Testis (tissue), 2 donors: Measurements from ENCODE around the gene KIF6.

Experiments used
- POLR2A ChIP-seq: fragments of 450-650 bp; IDR thresholded peaks from one replicate; pipeline ENCODE4 v1.6.1; 2017; ENCODE audit warnings: antibody characterized with exemption, mild to moderate bottlenecking, moderate library complexity
- TF ChIP-seq, protein P1 (sequence below), 3 experiments: fragments of 450-650 bp in 2 of 3; fragments of 200-600 bp in 1 of 3; sonication (generic) in 1 of 3; IDR thresholded peaks; one replicate each; pipeline ENCODE4 v1.5.1; 2016 to 2019; ENCODE audit warnings: antibody characterized with exemption in 3 of 3, mild to moderate bottlenecking in 2 of 3, moderate library complexity in 1 of 3

DNA sequence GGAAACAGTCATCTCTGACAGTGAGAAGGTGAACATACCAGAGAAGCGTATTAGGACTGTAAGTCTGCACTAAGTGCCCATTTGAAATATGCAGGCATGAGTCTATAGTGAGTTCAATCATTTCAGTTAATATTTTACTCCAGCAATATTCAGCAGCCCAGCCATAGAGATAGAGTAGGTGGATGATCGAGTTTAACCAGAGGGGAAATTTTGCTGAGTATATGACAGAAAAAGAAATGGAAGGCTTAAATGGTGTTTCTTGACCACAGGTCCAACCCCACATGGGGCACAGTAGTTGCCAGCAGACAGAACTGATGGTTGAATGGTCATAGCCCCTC lies 39.8 kb downstream of the KIF6 start:
- TF ChIP-seq, protein P1, sequence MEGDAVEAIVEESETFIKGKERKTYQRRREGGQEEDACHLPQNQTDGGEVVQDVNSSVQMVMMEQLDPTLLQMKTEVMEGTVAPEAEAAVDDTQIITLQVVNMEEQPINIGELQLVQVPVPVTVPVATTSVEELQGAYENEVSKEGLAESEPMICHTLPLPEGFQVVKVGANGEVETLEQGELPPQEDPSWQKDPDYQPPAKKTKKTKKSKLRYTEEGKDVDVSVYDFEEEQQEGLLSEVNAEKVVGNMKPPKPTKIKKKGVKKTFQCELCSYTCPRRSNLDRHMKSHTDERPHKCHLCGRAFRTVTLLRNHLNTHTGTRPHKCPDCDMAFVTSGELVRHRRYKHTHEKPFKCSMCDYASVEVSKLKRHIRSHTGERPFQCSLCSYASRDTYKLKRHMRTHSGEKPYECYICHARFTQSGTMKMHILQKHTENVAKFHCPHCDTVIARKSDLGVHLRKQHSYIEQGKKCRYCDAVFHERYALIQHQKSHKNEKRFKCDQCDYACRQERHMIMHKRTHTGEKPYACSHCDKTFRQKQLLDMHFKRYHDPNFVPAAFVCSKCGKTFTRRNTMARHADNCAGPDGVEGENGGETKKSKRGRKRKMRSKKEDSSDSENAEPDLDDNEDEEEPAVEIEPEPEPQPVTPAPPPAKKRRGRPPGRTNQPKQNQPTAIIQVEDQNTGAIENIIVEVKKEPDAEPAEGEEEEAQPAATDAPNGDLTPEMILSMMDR (IDR thresholded peaks at IDR 0.05): no peak
- no peak for TF ChIP-seq POLR2A
